NCI-H2029 (cell line): Measurements from ENCODE around the gene TMEM184A.

ENCODE experiments used
- DNase-seq: peaks from one replicate; lab custom pipeline; 2025; lab: John Stamatoyannopoulos, UW

Gene TMEM184A

DNA sequence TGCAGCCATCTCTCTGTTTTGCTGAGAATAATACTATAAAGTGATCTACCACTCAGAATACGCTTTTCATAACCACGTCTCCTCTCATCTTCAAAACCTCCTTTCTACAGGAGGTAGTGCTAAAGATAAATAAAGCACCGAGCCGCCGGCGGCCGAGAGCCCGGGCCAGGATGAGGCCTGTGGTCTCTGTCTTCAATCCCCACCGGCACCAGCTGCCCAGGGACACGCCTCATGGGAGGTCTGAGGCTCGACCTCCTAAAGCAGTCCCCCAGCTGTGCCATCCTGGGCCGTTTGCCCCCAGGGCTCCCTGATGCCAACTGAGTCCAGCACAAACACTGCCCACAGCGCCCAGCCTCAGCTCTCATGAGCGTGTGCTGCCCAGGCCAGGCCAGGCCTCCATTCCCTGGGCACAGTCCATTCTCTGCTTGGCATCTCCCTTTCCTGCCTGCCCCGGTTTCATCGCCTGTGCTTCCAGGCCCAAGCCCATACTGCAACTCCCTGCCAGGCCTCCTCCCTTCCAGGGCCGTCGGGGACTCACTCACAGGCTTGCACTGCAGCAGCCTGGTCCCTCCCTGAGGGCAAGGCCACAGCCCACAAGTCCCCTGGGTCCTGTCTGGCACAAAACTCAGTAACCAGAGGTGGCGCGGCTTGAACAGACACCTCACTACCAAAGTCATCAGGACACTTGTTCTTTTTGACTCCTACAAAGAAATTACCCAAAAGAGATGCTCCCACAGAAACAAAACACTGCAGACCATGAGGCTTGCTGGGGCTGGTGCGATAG is 54.3 kb downstream of the TMEM184A start:
- no peak for DNase-seq

DNA sequence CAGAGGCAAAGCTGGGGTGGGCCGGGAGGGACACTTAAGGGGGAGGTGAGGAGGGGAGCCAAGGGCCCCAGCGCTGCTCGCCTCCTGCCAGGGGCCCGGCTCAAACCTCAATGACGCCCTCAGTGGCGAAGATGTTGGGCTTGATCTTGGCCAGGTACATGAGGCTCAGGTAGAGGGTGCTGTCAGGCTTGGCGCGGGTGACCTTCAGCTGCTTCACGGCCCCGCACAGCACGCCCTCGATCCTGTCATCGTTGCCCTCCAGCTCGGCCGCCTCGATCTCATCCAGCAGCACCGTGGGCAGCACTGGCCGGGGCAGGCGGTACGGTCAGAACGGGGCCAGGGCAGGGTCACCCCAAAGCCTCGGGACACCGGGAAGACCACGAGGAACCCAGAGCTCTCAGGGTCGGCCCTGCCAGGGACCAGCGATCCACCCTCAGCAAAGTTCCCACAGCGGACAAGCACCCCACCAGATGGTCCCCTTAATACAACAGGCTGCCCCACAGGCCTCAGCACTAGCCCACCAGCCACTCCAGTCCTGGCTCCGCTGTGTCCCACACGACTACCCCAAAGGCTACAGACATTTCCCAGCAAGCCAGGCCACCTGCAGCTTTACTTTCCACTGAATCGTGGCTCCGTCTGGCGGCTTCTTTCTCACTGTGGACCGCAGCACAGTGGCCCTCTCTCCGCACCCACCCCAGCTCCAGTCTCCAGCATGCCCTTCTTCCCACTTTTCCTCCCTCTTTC is 55.8 kb downstream of the TMEM184A start:
- DNase-seq: no peak

DNA sequence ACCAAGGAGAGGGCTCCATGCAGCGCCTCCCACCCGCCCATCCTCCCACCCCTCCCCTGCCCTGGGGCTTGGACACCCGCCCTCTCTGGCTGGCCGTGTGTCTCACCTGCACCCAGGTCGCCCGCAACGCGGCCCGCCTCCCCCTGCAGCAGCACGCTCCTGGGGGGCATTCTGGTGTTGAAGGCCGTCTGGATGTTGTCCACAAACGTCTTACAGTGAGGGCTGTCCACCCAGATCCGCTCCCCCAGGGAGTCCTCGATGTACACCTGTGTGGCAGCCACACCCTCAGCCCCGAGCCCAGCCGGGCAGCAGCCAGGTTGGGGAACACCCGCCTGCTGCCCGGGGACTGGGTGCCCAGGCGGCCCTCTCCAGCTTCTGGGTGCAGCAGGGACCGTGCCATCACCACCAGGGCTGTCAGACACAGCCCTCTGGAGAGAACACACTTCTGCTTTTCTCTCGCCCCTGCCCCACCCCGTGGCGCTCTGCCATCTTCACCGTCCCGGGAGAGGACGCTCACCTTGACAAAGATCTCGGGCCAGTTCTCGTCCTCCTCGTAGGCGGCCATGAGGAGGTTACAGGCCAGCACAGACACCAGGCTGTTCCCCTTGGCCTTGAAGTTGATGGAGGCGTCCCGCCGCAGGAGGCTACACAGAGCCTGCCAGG is 56.5 kb downstream of the TMEM184A start:
- DNase-seq: no peak

DNA sequence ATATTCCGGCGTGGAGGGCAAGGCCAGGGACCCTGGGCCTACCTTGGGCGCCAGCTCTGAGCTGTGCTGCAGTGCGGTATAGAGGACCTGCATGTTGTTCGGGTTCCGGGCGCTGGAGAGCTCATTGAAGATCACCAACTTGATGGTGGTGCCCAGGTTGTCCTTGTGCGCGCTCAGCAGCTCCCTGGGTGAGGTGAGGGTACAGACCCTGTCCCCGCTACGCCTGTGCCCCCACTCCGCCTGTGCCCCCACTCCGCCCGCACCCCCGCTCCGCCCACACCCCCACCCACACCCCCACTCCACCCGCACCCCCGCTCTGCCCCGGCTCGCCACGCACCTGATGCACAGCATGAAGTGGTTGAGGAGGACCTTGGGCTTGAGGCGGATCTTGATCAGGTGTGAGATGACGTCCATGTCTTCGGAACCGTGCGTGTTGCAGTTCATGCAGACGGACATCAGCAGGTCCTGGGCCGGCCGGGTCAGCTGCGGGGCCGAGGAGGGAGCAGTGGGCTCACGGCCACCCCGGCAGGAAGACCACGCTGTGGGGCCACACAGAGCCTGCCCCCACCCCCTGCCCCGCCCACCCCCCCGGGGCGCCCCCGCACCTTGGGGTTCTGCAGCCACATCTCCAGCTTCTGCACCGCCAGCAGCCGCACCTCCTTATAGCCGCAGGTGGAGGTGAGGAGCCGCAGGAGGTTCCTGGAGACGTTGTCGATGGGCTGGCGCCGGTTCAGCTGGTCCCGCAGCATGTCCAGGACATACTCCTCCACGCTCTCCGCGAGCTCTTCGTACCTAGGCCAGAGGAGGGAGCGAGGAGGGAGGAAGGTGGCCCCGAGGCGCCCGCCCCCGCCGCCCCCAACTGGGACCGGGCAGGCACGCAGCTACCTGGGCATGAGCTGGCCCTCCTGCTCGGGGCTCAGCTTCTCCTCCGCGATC is 57.4 kb downstream of the TMEM184A start:
- no peak for DNase-seq

DNA sequence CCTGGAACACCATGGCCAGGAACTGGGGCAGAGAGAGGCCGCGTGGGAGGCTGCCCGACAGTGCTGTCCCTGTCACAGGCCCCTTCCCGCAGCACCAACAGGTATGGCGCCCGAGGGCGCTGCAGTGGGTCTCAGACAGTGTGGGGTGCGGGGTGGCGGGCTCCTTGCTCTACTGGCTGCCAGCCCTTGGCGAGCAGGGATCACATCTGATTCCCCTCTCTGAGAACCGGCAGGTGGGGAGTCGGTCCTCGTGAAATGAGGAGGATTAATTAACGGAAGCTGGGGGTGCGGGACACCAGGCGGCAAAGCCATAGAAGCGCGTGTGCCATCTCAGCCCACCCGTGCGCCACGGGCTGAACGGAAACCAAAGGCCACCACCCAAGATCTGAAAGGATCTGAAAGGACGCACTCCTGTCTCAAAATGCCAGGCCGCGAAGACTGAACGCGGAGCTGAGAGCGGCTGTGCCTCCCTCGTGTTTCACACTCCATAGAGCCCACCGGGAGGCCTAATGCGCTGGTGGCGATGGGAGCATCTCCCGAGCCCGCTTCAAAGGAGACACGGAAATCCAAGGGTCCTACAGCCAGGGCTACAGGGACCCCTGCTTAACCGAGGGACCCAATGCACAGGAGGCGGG is 58.6 kb downstream of the TMEM184A start:
- no peak for DNase-seq

DNA sequence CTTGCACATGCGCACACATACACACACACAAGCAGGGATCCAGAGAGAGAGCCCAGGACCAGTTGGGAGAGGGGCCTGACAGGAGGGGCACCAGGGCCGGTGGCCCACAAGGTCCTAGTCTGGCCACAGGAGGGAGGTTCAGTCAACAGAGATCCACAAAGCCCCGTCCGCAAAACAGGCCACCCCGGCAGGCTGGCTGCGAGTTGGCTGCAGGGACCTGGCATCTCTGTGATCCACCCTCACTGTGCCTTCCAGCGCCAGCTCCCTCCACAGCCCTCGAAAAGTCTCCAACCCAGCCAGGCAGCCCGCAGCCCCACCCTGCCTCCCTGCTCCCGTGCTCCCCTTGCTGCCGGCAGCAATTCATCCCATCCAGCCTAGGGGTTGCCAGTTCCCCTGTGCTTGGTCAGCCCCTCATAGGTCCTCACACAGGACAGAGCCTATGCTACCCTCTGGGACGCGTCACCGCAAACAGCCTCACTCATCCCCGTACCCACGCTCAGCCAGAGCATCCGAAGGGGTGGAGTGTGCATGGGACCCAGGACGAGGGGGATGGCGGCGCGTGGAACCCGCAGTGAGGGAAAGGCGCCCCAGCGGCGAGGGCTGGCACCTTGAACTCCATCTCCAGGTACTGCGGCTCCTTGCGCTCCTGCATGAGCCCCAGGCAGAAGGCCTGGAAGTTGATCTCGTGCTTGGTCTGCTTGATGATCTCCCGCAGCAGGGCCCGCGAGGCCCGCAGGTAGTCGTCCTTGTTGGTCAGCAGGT is 59.3 kb downstream of the TMEM184A start:
- no peak for DNase-seq

DNA sequence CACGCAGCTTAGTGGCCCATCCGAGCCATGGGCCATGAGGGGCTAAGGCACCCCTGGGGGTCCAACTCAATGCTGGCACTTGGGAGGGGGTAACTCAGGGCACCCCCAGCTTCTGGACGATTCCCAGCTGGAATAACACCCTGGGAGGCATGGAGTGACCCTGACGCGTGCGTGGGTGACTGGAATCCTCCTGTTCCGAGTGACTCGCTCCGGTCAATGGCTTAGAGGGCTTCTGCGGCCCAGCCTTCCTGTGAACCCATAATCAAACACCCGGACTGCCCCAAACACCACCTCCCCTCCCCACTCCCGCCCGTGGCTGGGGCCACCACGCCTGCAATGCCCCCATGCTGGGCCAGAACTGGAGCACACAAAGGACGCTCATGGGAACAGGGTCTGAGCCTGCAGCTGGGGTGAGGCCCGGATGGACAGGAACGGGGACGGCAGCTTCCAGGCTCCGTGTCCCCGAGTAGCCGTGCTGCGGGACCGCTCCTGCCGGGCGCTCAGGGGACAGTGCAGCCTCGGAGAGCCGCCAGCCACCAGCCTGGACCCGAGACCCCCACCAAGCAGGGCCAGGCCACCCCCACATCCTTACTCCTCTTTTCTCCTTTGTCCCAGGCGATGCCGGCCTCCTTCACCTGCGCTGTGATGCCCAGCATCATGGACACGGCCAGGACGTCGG is 60.3 kb downstream of the TMEM184A start:
- DNase-seq: no peak

GRCh38 chr7:1494866-1495563 is 61.0 kb downstream of the TMEM184A start:
- no peak for DNase-seq

DNA sequence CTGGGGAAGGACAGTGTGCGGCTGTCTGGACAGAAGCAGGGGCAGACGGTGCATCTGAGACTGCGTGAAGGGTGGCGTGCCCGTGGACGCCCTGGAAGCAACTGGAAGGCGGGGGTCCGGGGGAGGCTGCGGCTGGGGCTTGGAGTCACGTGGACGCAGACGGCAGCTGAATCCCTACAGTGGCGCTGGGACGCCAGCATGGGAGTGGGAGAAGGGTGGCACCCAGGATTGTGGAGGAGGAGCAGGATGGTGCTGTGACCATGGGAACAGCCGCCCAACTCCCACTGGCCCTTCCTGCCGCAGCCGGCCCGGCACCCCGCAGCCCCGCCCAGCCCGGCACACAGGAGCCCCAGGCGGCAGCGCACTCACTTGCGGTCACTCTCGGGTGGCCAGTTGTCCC is 61.6 kb downstream of the TMEM184A start:
- no peak for DNase-seq

GRCh38 chr7:1493571-1493970 is 62.4 kb downstream of the TMEM184A start:
- no peak for DNase-seq

DNA sequence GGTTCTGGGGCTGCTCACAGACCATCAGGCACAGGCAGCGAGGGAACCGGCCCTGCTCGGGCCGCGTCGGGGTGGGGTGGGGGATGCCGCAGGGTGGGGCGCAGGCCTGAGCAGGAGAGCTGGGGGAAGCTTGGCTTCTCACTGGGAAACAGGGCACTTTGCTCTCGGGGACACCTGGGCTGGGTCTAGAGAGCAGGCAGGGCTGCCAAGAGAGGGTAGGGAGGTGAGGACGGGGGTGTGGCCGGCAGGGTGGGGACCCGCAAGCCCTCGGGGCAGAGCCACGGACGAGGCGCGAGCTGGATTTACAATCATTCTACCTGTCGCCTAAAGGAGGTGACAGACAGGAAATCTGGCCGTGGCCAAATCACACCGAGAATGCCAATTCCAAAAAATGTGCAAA is 62.9 kb downstream of the TMEM184A start:
- DNase-seq: no peak

DNA sequence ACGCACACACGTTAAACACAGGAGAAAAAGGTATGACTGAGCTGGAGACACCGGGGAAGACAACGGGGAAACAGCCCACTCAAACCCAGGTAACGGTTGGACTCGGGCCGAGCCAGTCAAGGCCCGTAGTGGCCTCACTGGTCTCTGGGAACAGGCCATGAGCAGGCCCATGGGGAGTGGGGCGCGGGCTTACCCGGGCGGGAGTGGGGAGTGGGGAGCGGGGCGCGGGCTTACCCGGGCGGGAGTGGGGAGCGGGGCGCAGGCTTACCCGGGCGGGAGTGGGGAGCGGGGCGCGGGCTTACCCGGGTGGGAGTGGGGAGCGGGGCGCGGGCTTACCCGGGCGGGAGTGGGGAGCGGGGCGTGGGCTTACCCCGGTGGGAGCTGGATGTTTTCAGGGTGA is 63.4 kb downstream of the TMEM184A start:
- no peak for DNase-seq
